ENCODE data around the gene PTPN11.

PTPN11 gene

DNA sequence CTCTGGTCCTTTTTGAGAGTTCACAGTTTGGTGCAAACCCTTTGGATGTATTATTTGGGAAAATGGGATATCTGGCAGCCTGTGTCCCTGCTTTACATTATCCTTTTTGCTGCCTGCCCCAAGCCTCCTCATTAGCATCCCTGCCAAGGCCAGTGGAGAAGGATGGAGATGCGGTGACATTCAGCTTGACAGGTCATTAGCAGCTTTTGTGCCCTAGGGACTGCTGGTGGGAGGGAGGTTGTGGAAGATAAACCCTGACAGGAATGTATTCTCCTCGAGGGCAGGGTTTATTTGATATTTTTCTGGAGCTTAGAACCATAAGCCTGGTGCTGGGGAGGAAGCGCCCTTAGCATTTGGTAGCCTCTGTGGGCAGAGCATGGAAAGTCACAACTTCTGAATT lies 49.3 kb downstream of the PTPN11 start:
- Histone ChIP-seq H3K4me3 (no peak overlapping the region), H3K9me3 (replicated peaks in 1 of 11) (no peaks in the 10 kb centered on the region), H3K4me2 (no peak overlapping the region), H3K9ac (no peak overlapping the region), H3K27me3 (no peaks in the 10 kb centered on the region), H4K20me1 (peaks cover 0 to 63% (median 39%) of the 10 kb centered on the region in 11 experiments; a peak in 17 of 22 replicates), H3K36me3 (peaks cover 66 to 100% (median 92%) of the 10 kb centered on the region in 11 experiments), H3K27ac (no peak overlapping the region), H3K4me1 (peaks cover 0 to 15% (median 0%) of the 10 kb centered on the region in 10 experiments; a peak in 7 of 20 replicates)
- no peak for TF ChIP-seq Cebpa-rat (IDR thresholded peaks at IDR 0.05)

DNA sequence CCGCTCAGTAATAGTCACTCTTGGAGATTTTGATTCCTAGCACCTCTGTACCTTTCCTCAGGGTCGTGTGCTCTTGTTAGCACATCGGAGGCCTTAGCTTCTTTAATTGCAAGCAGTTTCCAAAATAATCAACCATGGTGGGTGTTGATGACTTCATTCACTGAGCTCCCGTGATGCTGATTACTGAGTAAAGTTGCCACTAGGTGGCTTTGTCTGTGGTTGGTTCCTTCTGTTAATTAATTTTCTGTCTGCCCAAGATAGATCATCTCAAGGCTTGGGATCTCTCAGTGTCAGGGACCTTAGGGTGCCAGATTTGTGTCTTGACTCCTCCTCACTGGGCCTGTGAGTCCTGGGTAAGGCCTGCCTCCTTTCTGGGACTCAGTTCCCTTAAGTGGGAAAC lies 54.3 kb downstream of the PTPN11 start:
- H3K27me3 ChIP-seq, result no peaks in the 10 kb centered on the region
- no peak overlapping the region for H3K27ac ChIP-seq
- peaks cover 91 to 100% (median 96%) of the 10 kb centered on the region in 11 experiments for H3K36me3 ChIP-seq
- TF ChIP-seq Cebpa-rat (IDR thresholded peaks at IDR 0.05), result no peak
- H3K9ac ChIP-seq, result no peak overlapping the region
- no peak overlapping the region for H3K4me2 ChIP-seq
- peaks cover 0 to 59% (median 28%) of the 10 kb centered on the region in 11 experiments; a peak in 18 of 22 replicates for H4K20me1 ChIP-seq
- no peak overlapping the region for H3K4me3 ChIP-seq
- H3K9me3 ChIP-seq (replicated peaks in 1 of 11), result peaks cover 0 to 7% (median under 1%) of the 10 kb centered on the region in 11 experiments; a peak in 7 of 22 replicates
- no peaks in the 10 kb centered on the region for H3K4me1 ChIP-seq

DNA sequence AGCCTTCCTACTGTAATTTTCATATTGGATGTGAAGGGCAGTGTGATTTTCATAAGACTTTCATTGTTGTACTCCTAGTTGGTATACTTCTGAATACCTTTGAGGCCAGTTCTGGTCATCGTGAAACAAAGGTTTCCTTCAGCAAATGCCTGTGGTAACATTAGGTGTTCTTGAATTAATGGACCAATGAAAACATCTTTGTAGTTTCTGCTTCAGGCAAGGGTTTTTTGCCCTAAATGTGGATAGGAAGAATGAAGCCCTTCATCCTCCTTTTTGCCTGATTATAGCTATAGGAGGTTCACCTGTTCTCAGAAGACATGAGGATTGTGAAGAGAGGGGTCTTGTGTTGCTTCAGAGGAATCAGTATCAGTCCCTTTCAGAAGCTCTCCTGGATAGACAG lies 60.7 kb downstream of the PTPN11 start:
- H3K36me3 ChIP-seq, result peaks cover 100% of the 10 kb centered on the region in 11 experiments

DNA sequence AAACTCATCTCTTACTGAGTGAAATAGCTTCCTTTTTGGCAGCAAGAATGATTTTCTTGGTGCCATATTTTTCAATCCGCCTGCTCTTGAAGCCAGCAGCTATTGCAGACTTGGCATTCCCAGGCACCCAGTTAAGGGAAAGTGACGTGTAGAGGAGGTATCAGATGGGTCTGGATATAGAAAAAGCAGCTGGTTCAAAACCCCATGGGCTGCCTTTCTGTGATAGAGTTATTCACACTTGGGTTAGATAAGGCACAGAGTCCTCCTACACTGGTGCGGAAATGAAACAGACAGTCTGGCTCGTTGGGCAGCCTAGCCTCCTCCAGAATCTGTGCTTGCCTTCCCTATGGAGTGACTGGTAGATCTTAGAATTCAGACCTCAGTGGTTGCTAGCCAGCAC lies 62.2 kb downstream of the PTPN11 start:
- peaks cover 99 to 100% (median 100%) of the 10 kb centered on the region in 11 experiments for H3K36me3 ChIP-seq
- no peaks in the 10 kb centered on the region for H3K4me1 ChIP-seq
- H3K9ac ChIP-seq, result no peak overlapping the region
- TF ChIP-seq Cebpa-rat (IDR thresholded peaks at IDR 0.05), result no peak
- H3K4me2 ChIP-seq, result no peak overlapping the region
- H3K9me3 ChIP-seq (replicated peaks in 1 of 11), result peaks cover 0 to 17% (median 6%) of the 10 kb centered on the region in 11 experiments; a peak in 7 of 22 replicates
- H3K4me3 ChIP-seq, result no peak overlapping the region
- H4K20me1 ChIP-seq, result peaks cover 0 to 48% (median 11%) of the 10 kb centered on the region in 11 experiments; a peak in 11 of 22 replicates
- no peaks in the 10 kb centered on the region for H3K27me3 ChIP-seq
- H3K27ac ChIP-seq, result no peak overlapping the region

More for the DNA sequence above, 60.7 kb downstream of the PTPN11 start:
- H3K4me1 ChIP-seq, result no peaks in the 10 kb centered on the region
- peaks cover 0 to 17% (median 6%) of the 10 kb centered on the region in 11 experiments; a peak in 7 of 22 replicates for H3K9me3 ChIP-seq (replicated peaks in 1 of 11)
- H3K4me3 ChIP-seq, result no peak overlapping the region
- H3K4me2 ChIP-seq, result no peak overlapping the region
- H3K9ac ChIP-seq, result no peak overlapping the region
- TF ChIP-seq Cebpa-rat (IDR thresholded peaks at IDR 0.05), result no peak
- H3K27me3 ChIP-seq, result no peaks in the 10 kb centered on the region
- H4K20me1 ChIP-seq, result peaks cover 0 to 49% (median 13%) of the 10 kb centered on the region in 11 experiments; a peak in 14 of 22 replicates
- H3K27ac ChIP-seq, result no peak overlapping the region

DNA sequence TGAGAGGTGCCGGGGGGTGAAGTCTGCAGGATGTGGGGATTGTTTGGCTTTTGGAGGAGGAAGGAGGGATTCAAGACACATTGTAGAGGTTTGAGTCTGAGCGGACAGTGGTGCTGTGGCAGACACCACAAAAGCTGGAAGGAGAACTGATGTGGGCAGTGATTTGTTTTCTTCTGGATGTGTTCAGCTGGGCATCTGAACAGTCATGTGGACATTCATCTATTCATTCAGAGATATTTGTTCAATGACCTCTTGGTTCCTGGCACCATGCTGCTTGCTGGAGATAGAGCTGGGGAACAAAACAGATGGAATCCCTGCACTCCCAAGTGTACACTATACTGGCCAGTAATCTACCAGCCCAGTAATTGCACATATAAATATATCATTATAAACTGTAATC lies 64.0 kb downstream of the PTPN11 start:
- TF ChIP-seq Cebpa-rat (IDR thresholded peaks at IDR 0.05), result no peak
- H3K4me3 ChIP-seq, result no peak overlapping the region
- peaks cover 0 to 46% (median 14%) of the 10 kb centered on the region in 11 experiments; a peak in 12 of 22 replicates for H4K20me1 ChIP-seq
- H3K9me3 ChIP-seq (replicated peaks in 1 of 11), result peaks cover 0 to 14% (median 5%) of the 10 kb centered on the region in 11 experiments; a peak in 7 of 22 replicates
- H3K27ac ChIP-seq, result no peak overlapping the region
- peaks cover 99 to 100% (median 100%) of the 10 kb centered on the region in 11 experiments for H3K36me3 ChIP-seq
- no peaks in the 10 kb centered on the region for H3K4me1 ChIP-seq
- no peak overlapping the region for H3K4me2 ChIP-seq
- no peaks in the 10 kb centered on the region for H3K27me3 ChIP-seq
- no peak overlapping the region for H3K9ac ChIP-seq

DNA sequence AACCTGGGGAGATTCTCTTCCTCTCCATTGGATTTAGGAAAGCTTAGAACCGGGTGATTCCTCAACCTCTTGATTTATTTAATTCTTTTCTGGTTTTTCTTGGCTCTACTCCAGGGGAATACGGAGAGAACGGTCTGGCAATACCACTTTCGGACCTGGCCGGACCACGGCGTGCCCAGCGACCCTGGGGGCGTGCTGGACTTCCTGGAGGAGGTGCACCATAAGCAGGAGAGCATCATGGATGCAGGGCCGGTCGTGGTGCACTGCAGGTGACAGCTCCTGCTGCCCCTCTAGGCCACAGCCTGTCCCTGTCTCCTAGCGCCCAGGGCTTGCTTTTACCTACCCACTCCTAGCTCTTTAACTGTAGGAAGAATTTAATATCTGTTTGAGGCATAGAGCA lies 67.6 kb downstream of the PTPN11 start:
- no peaks in the 10 kb centered on the region for H3K27me3 ChIP-seq
- H4K20me1 ChIP-seq, result peaks cover 0 to 34% (median 14%) of the 10 kb centered on the region in 11 experiments; a peak in 11 of 22 replicates
- H3K9ac ChIP-seq, result no peak overlapping the region
- H3K4me3 ChIP-seq, result no peak overlapping the region
- no peak overlapping the region for H3K4me2 ChIP-seq
- H3K27ac ChIP-seq, result no peak overlapping the region
- no peaks in the 10 kb centered on the region for H3K4me1 ChIP-seq
- H3K36me3 ChIP-seq, result peaks cover 98 to 100% (median 100%) of the 10 kb centered on the region in 11 experiments
- TF ChIP-seq Cebpa-rat (IDR thresholded peaks at IDR 0.05), result no peak
- H3K9me3 ChIP-seq (replicated peaks in 1 of 11), result no peaks in the 10 kb centered on the region

DNA sequence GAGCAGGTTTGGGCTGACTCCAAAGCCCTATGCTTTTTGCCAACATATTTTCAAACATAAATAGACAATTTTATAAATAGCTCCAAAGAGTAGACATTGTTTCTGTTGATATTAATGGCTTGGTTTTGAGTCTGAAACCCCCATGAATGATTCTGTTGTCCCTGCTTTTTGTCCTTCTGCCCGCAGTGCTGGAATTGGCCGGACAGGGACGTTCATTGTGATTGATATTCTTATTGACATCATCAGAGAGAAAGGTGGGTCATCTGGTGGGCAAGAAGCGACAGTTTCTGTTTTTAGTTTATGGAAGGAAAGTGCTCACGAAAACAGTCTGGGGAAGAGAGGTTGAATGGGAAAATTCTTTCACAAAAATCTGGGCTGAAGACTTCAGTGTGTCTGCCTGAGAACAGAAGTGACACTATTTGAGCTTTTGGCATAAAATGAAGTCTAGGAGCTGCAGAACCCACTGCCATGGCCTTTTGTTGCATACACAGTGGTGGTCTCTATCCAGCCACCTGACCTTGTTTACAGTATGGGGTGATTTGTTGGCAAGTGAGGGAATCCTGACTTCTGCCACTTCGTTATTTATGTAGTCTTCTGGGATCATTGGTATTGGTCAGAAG lies 69.6 kb downstream of the PTPN11 start:
- no peak overlapping the region for H3K27ac ChIP-seq
- TF ChIP-seq Cebpa-rat (IDR thresholded peaks at IDR 0.05), result no peak
- no peaks in the 10 kb centered on the region for H3K27me3 ChIP-seq
- H3K9ac ChIP-seq, result no peak overlapping the region
- no peak overlapping the region for H3K4me3 ChIP-seq
- H3K4me2 ChIP-seq, result no peak overlapping the region
- H3K36me3 ChIP-seq, result peaks cover 98 to 100% (median 100%) of the 10 kb centered on the region in 11 experiments
- H3K9me3 ChIP-seq (replicated peaks in 1 of 11), result no peaks in the 10 kb centered on the region
- peaks cover 0 to 28% (median 14%) of the 10 kb centered on the region in 11 experiments; a peak in 11 of 22 replicates for H4K20me1 ChIP-seq
- H3K4me1 ChIP-seq, result no peaks in the 10 kb centered on the region

DNA sequence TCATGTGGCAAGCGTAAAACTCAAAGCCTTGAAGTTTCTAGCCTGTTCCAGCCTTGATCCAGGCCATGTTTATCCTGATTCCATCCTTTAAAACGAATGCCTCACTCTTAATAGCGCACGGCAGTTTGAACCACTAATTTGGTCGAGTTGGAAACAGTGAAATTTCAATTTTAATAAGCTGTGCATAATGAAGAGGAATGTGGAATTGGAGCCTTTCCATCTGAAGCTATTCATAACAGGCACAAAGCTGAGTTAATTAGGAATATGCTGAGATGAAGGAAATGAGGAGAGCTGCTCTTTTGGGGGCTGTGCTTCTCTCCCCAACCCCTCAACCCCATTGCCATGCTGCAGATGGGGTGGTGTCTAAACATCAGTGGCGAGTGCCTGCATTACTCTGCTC lies 70.7 kb downstream of the PTPN11 start:
- Histone ChIP-seq H3K9ac (no peak overlapping the region), H3K27ac (no peak overlapping the region), H3K4me3 (no peak overlapping the region), H3K4me2 (no peak overlapping the region), H3K4me1 (no peaks in the 10 kb centered on the region), H3K9me3 (replicated peaks in 1 of 11) (no peaks in the 10 kb centered on the region), H3K27me3 (no peaks in the 10 kb centered on the region), H3K36me3 (peaks cover 98 to 100% (median 100%) of the 10 kb centered on the region in 11 experiments), H4K20me1 (peaks cover 0 to 25% (median 10%) of the 10 kb centered on the region in 11 experiments; a peak in 10 of 22 replicates)
- TF ChIP-seq Cebpa-rat (IDR thresholded peaks at IDR 0.05), result no peak

DNA sequence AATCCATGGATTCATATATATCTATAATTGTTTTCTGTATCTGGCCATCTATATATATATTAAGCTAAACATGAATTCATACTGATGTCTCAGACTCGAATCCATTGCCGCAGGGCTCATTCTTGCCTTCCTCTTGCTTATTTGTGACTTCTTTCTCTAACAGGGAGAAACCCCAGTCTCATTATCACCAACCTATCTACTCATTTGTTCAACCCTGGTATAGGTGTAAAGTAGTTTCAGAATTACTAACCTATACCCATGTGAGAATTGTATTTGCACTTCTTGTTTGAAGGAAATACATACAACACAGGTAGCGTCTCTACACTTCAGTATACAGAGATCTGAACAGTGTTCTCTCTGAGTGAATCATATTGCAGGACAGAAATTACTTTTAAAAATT lies 77.7 kb downstream of the PTPN11 start:
- Histone ChIP-seq H3K4me3 (no peak overlapping the region), H3K4me2 (no peak overlapping the region), H3K9me3 (replicated peaks in 1 of 11) (no peaks in the 10 kb centered on the region), H3K27me3 (no peaks in the 10 kb centered on the region), H3K9ac (no peak overlapping the region), H3K36me3 (peaks cover 94 to 100% (median 99%) of the 10 kb centered on the region in 11 experiments), H3K4me1 (no peaks in the 10 kb centered on the region), H3K27ac (no peak overlapping the region), H4K20me1 (peaks cover 0 to 10% (median 0%) of the 10 kb centered on the region in 11 experiments; a peak in 3 of 22 replicates)
- TF ChIP-seq Cebpa-rat (IDR thresholded peaks at IDR 0.05), result no peak

All from BLaER1 treated with 17β-estradiol and CSF1 and Interleukin-3, amounts not matched to agents 10 nM and 100 nM (cell line).